GM10847 (cell line): Measurements from ENCODE around the gene HAUS3.

Experiments
- POLR2A ChIP-seq: IDR thresholded peaks from 2 replicates; pipeline ENCODE4 v1.6.1; 2011; ENCODE audit not compliant: insufficient read length; ENCODE audit errors: extremely low read depth

The HAUS3 gene

GRCh38 chr4:2280531-2281300 lies 38.8 kb upstream of the HAUS3 start:
- TF ChIP-seq POLR2A, result no peak

- no peak for TF ChIP-seq POLR2A
These were observed 36.0 kb upstream of the HAUS3 start for GRCh38 chr4:2277956-2278355.

GRCh38 chr4:2276581-2277325 lies 34.8 kb upstream of the HAUS3 start:
- TF ChIP-seq POLR2A, result no peak

GRCh38 chr4:2275546-2276251 lies 33.8 kb upstream of the HAUS3 start:
- no peak for TF ChIP-seq POLR2A

- TF ChIP-seq POLR2A, result no peak
These were observed 32.6 kb upstream of the HAUS3 start for GRCh38 chr4:2274320-2275043.

- TF ChIP-seq POLR2A, result no peak
These were observed 31.9 kb upstream of the HAUS3 start for GRCh38 chr4:2273657-2274319.

GRCh38 chr4:2273221-2273620 lies 31.3 kb upstream of the HAUS3 start:
- TF ChIP-seq POLR2A, result no peak

GRCh38 chr4:2272828-2273120 lies 30.9 kb upstream of the HAUS3 start:
- TF ChIP-seq POLR2A, result no peak

GRCh38 chr4:2272026-2272827 lies 30.3 kb upstream of the HAUS3 start:
- TF ChIP-seq POLR2A, result no peak

GRCh38 chr4:2271279-2272025 lies 29.5 kb upstream of the HAUS3 start:
- no peak for TF ChIP-seq POLR2A

- TF ChIP-seq POLR2A, result no peak
These were observed 28.6 kb upstream of the HAUS3 start for GRCh38 chr4:2270341-2271165.

GRCh38 chr4:2269618-2270163 lies 27.8 kb upstream of the HAUS3 start:
- no peak for TF ChIP-seq POLR2A
